SU-DHL-6 (cell line): ENCODE data around the gene SCAPER.

ENCODE experiments used
- CTCF ChIP-seq: fragments of 200-600 bp; sonication (generic); IDR thresholded peaks from one replicate; pipeline ENCODE4 v1.5.1; 2017; ENCODE audit warnings: antibody characterized with exemption, mild to moderate bottlenecking, low read length, moderate library complexity; ENCODE audit not compliant: insufficient read depth, poor library complexity, severe bottlenecking
- EZH2phosphoT487 ChIP-seq: fragments of 200-600 bp; sonication (generic), shearing (Covaris generic); conservative IDR thresholded peaks from 2 replicates; pipeline ENCODE4 v1.6.1; 2018; ENCODE audit warnings: mild to moderate bottlenecking, antibody characterized with exemption, low read length, moderate library complexity, mixed read lengths

- TF ChIP-seq CTCF (no peak), EZH2phosphoT487 (no peak)
Observed at GRCh38 chr15:76860201-76860600, 44.9 kb downstream of the SCAPER start.
